Fibroblast of gingiva (primary cell): Measurements from ENCODE around the gene GRID2.

Source experiments
- DNase-seq: peaks from one replicate; pipeline ENCODE4 v3.0.0-alpha.2; 2011; ENCODE audit warnings: low read depth

Gene GRID2

DNA sequence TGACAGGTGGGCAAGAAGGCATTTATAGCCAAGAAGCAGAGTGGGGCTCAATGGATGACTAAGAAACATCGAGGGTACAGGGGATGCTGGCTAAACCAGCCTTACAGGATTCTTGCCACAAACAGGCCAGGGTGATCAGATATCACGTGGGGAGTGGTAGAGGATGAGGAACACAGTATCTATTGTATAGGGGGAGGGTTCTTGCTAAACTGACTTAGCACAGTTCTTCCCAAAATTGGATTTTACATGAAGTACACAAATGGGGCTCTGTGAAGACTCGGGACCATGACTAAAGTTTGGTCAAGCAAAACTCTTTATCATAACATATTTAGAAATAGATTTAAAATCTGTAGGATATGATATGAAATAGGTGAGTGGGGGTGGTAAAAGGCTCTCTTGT is 1380.8 kb downstream of the GRID2 start:
- no peak for DNase-seq

DNA sequence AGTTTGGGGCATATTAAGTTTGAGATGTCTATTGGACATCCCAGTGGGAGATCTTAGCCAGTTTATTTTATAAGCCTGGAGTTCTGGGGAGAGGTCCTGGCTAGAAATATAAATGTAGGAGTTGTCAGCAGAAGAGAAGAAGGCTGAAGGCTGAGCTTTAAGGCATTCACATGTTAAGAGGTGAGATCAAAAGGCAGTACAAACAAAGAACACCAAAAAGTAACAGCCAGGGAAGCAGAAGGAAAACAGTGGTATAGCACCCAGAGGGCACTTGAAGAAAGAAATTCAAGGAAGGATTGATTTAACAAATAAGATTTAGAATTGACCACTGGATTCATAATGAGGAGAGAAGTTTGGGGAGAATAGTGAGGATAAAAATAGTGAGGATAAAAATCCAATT is 1383.5 kb downstream of the GRID2 start:
- no peak for DNase-seq

DNA sequence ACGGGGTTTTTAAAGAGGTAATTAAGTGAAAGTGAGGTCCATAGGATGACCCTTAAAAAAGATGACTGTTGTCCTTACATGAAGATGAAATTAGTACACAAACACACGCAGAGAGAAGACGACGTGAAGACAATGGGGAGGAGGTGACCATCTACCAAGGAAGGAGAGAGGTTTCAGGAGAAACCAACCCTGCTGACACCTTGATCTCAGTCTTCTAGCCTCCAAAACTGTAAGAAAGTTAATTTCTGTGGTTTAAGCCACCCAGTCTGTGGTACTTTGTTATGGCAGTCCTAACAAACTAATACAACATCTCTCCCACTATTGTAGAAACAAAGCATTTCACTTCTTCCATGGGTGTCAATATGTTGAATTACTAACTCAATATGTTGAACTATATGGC is 1385.2 kb downstream of the GRID2 start:
- no peak for DNase-seq

DNA sequence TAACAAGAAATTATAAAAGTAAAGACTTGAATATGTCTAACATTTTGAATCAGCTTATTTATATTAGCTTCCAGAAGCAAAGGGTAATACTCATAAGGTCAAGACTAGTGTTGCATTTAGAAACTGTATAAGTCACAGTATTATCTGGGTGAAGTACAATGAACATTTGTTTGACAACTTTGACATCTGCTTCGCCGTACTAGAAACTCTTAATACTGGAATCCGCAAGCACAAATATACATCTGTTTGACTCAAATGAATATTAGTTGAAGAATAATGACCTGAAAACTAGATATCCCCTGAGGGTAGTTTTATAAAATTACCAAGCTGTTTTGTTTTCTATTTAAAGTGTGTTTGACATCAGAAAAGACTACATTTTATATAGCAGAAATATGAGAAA is 1389.4 kb downstream of the GRID2 start:
- DNase-seq, result no peak

DNA sequence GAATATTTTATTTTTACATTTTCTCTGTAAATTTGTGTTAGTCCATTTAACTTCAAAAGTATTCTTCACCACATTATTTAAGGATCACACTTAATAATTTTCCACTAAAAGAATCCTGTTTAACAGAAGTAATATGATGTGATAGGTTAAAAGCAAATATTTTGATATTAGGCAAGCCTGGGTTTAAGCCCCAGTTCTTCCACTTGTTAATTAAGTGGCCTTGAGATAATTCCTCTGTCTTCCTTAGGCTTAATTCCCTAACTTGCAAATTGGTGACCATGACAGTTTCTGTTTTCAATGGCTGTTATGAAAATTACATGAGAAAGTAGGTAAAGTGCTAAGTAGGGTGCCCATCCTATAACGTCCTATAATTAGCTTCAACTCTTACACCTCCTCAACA is 1394.9 kb downstream of the GRID2 start:
- no peak for DNase-seq

DNA sequence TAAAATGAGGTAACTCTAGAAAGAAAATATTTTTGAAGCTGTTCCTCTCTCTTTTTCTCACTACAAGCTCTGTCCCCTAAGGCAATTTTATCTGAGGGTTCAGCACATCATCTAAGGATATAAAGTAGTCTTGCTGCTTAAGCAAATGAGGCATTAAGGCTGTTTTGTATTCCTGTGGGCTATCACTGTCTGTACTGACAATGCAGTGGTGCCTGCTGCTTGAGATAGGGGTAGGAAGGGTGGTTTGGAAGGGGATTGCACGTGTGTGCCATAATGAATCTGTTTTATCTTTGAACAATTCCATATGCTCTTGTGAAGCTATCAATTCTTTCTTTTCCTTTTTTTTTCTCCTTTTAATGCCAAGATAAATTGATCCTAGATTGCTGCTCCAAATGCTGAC is 1396.8 kb downstream of the GRID2 start:
- no peak for DNase-seq

DNA sequence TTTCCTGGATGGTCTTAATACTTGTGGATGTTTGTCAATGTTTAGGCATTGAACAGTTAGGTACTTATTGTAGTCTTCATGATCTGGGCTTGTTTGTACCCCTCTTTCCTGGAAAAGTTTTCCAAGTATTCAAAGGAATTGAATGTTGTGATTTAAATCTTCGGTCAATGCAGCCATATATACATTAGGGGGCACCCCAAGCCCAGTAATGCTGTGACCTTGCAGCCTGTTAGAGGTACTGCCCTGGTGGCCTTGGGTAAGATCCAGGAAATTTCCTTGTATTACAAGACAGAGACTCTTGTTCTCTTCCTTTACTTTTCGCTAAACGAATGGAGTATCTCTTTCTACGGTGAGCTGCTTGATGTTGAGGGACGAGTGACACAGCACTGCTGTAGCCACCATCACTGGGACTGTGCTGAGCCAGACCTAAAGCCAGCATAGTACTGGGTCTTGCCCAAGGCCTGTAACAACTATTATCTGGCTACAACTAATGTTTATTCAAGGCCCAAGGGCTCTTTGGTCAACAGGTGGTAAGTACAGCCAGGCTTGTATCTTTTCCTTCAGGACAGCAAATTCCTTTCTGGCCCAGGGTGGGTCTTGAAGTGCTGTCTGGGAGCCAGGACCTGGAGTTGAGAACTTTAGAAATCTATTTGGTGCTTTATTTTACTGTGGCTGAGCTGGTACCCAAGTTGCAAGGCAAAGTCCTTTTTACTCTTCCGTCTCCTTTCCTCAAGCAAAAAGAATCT is 1406.5 kb downstream of the GRID2 start:
- DNase-seq, result no peak

DNA sequence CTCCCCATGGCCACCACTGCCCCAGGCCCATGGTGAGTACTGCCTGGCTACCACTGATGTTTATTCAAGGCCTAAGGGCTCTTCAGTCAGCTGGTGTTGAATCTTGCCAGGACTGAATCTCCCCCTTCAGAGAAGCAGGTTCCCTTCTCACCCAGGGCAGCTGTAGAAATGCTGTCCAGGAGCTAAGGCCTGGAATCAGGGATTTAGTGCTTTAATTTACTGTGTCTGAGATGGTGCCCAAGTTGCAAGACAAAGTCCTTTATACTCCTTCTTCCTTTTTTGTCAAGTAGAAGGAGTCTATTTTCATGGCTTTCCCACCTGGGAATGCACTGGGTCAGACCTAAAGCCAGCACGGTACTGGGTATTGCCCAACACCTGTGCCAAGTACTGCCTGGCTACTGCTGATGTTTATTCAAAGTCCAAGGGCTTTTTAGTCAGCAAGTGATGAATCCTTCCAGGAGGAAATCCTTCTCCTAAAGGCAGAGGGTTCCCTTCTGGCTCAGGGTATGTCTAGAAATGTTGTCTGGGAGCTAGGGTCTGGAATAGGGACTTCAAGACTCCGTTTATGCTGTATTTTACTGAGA is 1407.2 kb downstream of the GRID2 start:
- no peak for DNase-seq

DNA sequence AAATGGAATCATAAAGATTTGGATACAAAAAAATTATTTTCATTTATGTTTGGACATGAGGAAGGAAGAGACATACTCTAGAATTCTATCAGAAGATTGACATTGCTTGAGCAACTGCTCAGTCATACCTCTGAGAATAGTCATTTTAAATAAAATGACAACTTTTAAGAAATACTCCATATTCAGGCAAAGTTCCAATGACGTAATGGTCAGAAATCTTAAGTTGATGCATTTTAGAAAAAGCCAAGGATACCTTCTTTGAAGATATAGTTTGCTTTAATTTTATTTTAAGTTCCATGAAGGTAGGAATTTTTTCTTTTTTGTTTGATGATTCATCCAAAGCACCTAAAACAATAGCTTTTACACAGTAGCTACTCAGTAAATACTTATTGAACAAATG is 1414.5 kb downstream of the GRID2 start:
- DNase-seq, result no peak

DNA sequence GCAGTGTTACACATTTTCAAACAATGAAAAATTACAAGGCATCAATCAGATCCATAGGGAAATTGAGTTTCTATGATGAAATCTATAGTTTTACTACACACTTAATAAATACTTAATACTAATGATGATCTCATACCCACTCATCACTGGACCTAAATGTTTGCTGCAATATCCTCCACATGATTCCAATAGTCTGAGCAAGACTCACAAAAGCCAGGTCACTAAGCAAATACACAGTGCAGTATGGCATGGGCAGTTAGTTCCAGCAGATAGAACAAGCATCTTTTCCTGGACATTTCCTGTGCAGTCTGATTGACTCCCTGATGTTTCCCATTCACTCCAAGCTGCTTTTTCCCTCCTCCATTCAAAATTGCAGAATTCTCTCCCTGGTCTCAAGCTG is 1415.8 kb downstream of the GRID2 start:
- DNase-seq, result no peak

DNA sequence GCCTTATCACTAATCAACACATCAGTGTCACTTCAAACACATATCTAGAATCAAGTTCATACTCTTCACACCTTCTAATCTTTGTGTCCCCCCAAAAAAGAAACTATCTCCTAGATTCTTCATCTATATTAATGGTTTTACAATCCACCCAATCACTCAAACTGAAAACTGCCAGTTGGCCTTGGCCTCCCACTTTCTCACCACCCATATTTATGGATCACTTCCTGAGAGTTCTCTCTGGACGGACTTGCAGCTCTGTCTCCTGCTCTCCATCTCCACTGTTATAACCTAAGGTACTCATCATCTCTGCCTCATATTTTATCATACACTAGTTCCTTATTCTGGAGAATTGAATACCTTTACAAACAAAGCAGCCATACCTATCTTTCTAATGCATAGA is 1418.7 kb downstream of the GRID2 start:
- DNase-seq, result no peak

DNA sequence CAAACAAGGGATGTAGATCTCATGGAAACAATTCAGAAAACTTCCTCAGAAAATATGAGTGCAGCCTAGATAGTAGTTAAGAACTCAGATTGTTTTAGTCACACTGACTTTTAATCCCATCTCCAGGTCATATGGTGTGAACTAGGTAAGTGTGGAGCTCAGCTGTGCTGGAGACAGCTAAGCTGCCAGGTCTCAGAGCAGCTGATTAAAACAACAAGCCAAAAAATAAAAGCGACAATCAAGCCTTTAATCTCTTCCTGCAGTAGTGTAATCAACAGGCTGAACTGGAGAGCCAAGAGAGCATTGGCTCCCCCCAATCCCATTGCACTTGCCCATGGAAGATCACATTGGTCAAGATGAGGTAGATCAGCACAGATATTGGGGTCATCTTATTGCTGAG is 1426.5 kb downstream of the GRID2 start:
- no peak for DNase-seq

DNA sequence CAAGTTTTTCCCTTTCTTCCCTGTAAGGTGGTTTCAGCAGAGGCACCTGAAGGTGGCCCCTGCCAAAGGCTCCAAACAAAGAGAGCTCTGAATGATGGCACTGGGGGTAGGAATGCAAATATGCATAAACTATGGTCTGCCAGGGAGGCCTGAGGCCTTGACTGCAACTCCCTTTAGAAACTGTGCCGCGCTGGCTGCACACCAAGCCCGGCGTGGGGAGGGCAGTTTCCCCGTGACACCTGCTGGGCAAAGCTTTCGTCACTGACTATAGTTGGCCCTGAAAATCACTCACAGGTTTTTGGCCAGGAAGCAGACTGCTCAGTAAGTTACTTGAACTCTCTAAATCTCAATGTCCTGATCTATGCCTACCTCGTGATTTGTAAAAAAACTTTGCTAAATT is 1427.0 kb downstream of the GRID2 start:
- no peak for DNase-seq

DNA sequence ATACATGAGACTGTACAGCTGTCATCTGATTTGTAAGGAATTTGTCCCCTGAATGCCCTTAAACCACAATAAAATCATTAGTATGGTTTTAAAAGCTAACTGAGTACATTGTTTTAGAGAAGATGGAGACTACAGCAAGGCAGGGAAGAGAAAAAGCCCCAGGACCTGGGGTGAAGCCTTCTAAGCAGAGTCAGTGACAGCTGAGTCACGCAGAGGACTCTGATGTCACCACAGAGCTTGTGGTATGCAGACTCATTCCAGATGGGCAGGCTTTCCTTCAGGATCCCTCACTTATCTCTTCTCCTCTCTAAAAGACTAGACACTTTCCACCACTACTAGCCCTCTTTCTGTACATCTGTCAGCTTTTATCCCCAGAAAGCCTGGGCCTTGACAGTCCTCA is 1427.7 kb downstream of the GRID2 start:
- peak; percentile 29 for DNase-seq

DNA sequence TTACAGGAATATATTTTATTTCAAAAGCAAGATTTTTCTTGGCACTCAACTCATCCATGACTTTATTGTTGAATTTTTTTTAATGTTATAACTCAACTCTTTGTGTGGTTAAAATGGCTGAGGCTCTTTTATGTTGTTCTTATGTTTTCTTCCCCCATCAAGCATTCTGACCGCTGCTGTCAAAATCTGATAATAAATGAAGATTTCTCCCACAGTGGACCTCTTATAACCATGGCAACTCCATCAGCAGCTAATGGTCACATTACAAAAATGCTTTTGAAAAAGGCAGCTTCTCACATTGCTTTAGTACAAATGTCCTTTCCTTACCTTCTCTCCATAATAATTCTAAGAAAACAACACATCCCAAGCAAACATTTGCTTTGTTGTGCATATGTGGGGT is 1428.7 kb downstream of the GRID2 start:
- no peak for DNase-seq

DNA sequence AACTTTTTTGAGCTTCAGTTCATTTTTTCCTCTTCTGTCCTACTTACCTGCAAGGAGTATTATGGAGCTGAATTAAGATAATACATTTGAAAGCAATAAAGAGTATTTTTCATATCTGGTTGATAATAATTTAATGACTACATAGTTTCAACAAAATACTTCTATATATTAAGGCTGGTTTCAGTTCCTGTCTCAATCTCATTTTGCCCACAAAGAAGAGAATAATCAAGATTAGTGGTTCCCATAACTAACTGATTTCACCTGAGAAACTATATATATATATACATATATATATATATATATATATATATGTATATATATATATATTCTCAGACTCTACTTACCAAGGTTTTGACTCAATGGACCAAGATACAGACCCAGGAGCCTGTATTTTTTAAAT is 1437.1 kb downstream of the GRID2 start:
- no peak for DNase-seq

DNA sequence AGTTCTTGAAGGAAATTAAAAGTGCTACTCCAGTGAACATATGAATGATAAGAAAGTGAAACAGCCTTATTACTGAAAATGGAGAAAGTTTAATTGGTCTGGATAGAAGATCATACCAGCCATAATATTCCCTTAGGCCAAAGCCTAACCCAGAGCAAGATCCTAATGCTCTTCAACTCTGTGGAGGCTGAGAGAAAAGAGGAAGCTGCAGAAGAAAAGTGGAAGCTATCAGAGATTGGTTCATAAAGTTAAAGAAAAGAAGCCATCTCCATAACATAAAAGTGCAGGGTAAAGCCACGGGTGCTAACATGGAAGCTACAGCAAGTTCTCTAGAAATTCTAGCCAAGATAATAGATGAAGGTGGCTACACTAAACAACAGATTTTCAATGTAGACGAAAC is 1439.3 kb downstream of the GRID2 start:
- DNase-seq, result no peak

DNA sequence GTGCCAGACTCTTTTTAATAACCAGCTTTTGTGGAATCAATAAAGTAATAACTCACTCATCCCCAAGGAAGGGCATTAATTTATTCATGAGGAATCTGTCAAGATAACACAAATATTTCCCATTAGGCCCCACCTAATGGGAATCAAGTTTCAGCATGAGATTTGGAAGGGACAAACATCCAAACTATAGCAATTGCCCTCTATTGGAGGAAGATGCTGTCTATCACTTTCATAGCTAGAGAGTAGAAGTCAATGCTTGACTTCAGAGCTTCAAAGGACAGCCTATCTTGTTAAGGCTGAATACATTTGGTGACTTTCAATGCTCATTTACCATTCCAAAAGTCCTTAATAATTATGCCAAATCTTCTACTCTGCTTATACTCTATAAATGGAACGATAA is 1439.9 kb downstream of the GRID2 start:
- DNase-seq, result no peak

DNA sequence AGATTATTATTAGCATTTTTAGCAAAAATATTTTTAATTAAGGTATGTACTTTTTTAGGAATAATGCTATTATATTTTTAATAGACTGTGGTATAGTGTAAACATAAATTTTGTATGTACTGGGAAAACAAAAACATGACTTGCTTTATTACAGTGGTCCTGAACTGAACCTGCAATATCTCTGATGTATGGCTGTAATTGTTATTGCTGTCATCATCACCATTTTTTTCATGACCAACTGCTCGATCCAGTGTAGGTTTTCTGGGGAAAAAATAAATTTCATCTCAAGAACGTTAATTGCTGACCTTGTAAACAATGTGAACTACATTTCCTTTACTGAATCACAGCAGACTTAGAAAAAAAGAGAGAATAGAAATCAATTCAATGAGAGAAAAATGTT is 1441.2 kb downstream of the GRID2 start:
- no peak for DNase-seq

DNA sequence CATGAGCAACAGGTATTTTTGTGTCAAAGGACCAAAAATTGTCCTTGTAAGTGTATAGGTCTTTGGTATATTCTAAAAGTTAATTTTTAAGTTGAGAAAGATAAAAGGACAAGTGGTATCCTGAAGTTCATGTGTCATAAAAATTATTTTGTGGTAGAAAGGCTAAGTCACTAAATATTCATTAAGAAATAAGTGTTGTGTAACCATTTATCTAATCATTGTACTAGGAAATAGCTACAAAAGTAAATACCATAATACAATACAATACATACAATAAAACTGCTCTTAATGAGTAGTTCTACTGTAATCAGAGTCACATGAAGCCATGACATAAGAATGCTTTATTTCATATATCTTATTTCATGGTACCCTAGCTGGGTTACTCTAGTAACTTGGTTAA is 1442.3 kb downstream of the GRID2 start:
- no peak for DNase-seq

DNA sequence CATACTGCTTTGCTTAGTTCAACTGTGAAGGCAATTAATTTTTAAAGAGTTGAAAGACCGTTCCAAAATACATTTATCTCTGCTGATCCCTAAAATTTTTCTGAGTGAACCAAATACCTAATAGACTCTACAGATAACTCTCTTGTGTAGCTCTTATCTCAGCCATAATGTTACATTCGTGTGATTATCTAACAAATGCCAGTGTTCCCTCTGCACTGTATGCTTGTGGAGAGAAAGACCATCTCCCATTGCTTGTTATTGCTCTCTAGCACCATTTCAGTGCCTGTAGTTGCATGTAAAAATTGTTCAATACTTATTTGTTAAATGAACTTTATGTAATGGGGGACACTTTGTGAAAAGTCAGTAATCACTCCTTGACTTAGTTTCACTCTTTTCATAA is 1443.5 kb downstream of the GRID2 start:
- DNase-seq, result no peak

DNA sequence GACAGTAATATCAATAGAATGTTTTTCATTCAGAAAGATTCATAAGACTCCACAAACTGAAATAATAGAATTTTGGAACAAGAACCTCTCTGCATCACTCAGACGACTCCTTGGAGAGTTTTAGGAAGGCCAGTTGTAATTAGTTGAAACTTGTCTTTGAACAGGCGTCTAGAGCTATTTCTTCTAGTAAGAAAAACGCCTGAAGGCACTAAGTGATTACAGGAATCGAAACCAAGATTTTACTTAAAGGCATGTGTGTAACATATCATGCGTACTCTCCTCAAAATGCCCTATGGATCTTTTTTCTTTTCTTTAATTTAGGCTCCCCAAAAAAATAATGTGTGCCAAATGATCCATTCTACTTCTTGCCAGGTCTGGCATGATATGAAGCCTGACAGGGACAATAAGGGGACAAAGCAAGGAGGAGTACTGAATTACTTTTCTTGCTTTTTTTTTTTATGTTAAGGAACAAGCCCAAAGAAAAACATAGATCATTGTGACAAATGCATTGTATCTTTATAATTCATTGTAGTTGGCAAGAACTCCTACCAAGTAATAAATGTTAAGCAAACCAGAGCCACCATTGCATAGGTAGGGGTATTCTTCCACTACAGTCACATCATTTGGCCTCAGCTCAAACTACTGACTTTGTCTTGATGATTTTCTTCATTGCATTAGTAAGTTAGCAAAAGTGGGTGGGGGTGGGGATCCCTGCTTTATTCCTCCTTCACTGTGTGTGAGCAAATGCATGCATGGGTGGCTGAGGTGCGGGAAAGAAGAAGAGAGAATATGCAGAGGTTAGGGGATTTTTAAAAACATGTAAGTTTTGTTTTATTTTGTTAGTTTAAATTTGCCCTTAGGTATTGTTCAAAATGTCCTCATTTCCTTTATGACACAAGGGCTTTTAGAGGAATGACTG is 1444.9 kb downstream of the GRID2 start:
- DNase-seq, result no peak

DNA sequence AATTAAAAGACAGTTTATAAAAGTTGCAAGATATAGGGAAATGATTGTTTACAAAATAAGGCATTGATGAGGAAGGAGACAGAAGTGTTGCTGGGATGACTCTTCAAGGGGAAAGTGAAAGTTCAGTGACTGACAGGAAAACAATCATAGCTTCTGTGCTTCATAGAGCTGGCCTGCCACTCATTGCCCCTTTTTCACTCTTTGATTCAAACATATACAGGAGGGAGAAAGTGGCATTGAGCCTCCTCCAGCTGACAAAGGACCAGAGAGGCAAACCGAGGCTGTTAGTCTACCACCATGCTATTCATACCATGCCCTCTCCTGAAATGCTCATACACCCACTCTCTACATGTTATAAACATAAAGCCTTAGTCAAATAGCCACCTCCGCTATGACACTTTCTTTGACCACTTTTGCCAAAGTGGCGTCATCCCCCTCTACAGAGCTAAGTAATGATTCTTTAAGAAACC is 1445.6 kb downstream of the GRID2 start:
- DNase-seq, result no peak
